Measurements from ENCODE around the gene PTPRN2.

- TF ChIP-seq CTCF (conservative IDR thresholded peaks at IDR 0.05), result no peak
- no peak for TF ChIP-seq EZH2 (IDR thresholded peaks at IDR 0.05; ENCODE audit: low read depth)
These were observed 3.8 kb downstream of the PTPRN2 start for GRCh38 chr7:158583810-158584209.

All from PC-9 (cell line).